Upper lobe of right lung (tissue), 1 donor: ENCODE measurements around the gene LBR. TPM values are rescaled to one million over a fixed set of nuclear protein-coding genes. Genes with fewer than 3 reads are reported as not detected.
"Not testable (repeated sequence)": the region's sequence is repeated elsewhere in the genome, so short reads cannot be mapped to it uniquely, and the experiment has no call there.

Experiments used
- ATAC-seq: fragments of 200-7000 bp; cut with Tn5 transposase; one replicate; pipeline ENCODE4 v1.9.1; 2020; ENCODE audit warnings: mild to moderate bottlenecking, moderate library complexity
- DNase-seq: peaks from one replicate; pipeline ENCODE4 v3.0.0-alpha.2; 2020
- H3K27ac ChIP-seq: fragments of 200-600 bp; one replicate; pipeline ENCODE4 v1.8.0; 2022
- H3K27me3 ChIP-seq: fragments of 200-600 bp; one replicate; pipeline ENCODE4 v1.8.0; 2022; ENCODE audit warnings: mild to moderate bottlenecking
- H3K36me3 ChIP-seq: fragments of 200-600 bp; one replicate; pipeline ENCODE4 v1.8.0; 2022
- H3K4me1 ChIP-seq: fragments of 200-600 bp; one replicate; pipeline ENCODE4 v1.8.0; 2022
- H3K4me3 ChIP-seq: fragments of 200-600 bp; one replicate; pipeline ENCODE4 v1.8.0; 2022; ENCODE audit warnings: mild to moderate bottlenecking
- H3K9me3 ChIP-seq: fragments of 200-600 bp; one replicate; pipeline ENCODE4 v1.8.0; 2022
- intact Hi-C: fragments of 100-400 bp; cut with DNase I; formaldehyde crosslinking; loops from one replicate; pipeline ENCODE4 v1.11.0; 2022
- total RNA-seq: library from RNA; stranded (reverse); fragmentation: NEBNext Ultra II Directional; extraction: Animal tissue kit (Norgen Biotek cat#: 25700); gene quantifications from one replicate; pipeline ENCODE4 v1.2.1, GENCODE V29; 2021
- TF ChIP-seq, protein P1 (sequence below): fragments of 200-600 bp; IDR thresholded peaks from one replicate; pipeline ENCODE4 v1.8.0; 2022; ENCODE audit warnings: antibody characterized with exemption
- donor health status: DM: no; HTN: yes; CAD: no; lungs with severe emphysema.

The LBR gene
- total RNA-seq, 1 donor from 2014 or later = 55.2 TPM

DNA sequence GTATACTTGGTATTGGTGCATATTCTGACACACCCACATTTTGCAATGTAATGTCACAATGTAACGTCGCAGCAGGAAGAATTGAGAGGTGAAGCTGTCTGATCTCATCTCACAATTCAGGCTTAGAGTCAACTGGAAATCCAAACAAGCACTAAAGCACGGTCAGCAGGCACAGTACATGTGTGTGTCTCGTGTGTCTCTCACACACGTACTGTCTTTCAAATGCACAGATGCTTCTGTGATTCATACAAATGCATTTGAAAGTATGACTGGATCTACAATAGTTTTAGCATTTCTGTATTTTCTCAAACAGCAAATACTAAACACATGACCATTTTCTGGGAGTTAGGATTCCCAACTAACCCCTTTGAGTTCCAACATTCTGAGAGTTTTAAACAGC lies 26.9 kb downstream of the LBR start:
- Histone ChIP-seq H3K4me1 (no peaks in the 10 kb centered on the region), H3K27me3 (no peaks in the 10 kb centered on the region), H3K27ac (no peak overlapping the region), H3K36me3 (peaks cover 47% of the 10 kb centered on the region), H3K9me3 (no peaks in the 10 kb centered on the region), H3K4me3 (no peak overlapping the region)
- intact Hi-C loops = no loop called here
- TF ChIP-seq, protein P1, sequence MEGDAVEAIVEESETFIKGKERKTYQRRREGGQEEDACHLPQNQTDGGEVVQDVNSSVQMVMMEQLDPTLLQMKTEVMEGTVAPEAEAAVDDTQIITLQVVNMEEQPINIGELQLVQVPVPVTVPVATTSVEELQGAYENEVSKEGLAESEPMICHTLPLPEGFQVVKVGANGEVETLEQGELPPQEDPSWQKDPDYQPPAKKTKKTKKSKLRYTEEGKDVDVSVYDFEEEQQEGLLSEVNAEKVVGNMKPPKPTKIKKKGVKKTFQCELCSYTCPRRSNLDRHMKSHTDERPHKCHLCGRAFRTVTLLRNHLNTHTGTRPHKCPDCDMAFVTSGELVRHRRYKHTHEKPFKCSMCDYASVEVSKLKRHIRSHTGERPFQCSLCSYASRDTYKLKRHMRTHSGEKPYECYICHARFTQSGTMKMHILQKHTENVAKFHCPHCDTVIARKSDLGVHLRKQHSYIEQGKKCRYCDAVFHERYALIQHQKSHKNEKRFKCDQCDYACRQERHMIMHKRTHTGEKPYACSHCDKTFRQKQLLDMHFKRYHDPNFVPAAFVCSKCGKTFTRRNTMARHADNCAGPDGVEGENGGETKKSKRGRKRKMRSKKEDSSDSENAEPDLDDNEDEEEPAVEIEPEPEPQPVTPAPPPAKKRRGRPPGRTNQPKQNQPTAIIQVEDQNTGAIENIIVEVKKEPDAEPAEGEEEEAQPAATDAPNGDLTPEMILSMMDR = no peak
- ATAC-seq (no peak), DNase-seq (no peak)

DNA sequence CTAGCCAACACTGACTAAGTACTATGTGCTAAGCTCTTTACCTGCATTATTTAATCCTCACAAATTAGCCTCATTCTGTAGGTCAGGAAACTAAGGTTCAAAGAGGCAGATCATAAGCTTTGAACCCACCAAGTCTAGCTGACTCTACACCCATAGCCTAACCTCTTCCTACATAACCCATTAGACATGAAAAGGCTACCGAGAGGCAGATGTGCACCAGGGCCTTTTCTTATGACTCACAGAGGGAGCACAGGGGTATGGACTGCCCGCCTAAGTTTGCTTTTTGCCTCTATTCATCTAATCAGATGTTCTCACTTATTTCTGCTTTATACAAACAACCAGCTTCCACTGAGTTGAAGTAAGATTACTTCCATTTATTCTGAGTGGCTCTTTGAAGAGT lies 31.5 kb downstream of the LBR start:
- TF ChIP-seq, protein P1 = no peak
- H3K4me3 ChIP-seq = no peak overlapping the region
- ATAC-seq = no peak
- H3K4me1 ChIP-seq = no peaks in the 10 kb centered on the region
- H3K27ac ChIP-seq = no peak overlapping the region
- intact Hi-C loops = no loop called here
- H3K36me3 ChIP-seq = peaks cover 14% of the 10 kb centered on the region
- no peaks in the 10 kb centered on the region for H3K9me3 ChIP-seq
- H3K27me3 ChIP-seq = no peaks in the 10 kb centered on the region
- DNase-seq = no peak

GRCh38 chr1:225389843-225390242 lies 38.0 kb downstream of the LBR start:
- ATAC-seq = no peak
- no peak for DNase-seq
- intact Hi-C loops = no loop called here
- H3K4me3 ChIP-seq = no peak overlapping the region
- H3K36me3 ChIP-seq = no peaks in the 10 kb centered on the region
- H3K9me3 ChIP-seq = no peaks in the 10 kb centered on the region
- H3K27me3 ChIP-seq = no peaks in the 10 kb centered on the region
- no peaks in the 10 kb centered on the region for H3K4me1 ChIP-seq
- TF ChIP-seq, protein P1 = no peak
- no peak overlapping the region for H3K27ac ChIP-seq

GRCh38 chr1:225388372-225388771 lies 39.5 kb downstream of the LBR start:
- DNase-seq (no peak), ATAC-seq (no peak)
- no peaks in the 10 kb centered on the region for H3K36me3 ChIP-seq
- H3K9me3 ChIP-seq = no peaks in the 10 kb centered on the region
- H3K27ac ChIP-seq = no peak overlapping the region
- H3K4me3 ChIP-seq = no peak overlapping the region
- TF ChIP-seq, protein P1 = no peak
- H3K27me3 ChIP-seq = no peaks in the 10 kb centered on the region
- intact Hi-C loops = no loop called here
- no peaks in the 10 kb centered on the region for H3K4me1 ChIP-seq

GRCh38 chr1:225386860-225387259 lies 41.0 kb downstream of the LBR start:
- intact Hi-C loops, H3K27ac ChIP-seq, H3K27me3 ChIP-seq, H3K4me1 ChIP-seq, H3K4me3 ChIP-seq, H3K9me3 ChIP-seq, ATAC-seq, H3K36me3 ChIP-seq, DNase-seq: not testable (repeated sequence)

- Histone ChIP-seq H3K4me1 (no peaks in the 10 kb centered on the region), H3K9me3 (no peaks in the 10 kb centered on the region), H3K27ac (no peak overlapping the region), H3K36me3 (no peaks in the 10 kb centered on the region), H3K27me3 (no peaks in the 10 kb centered on the region), H3K4me3 (no peak overlapping the region)
- TF ChIP-seq, protein P1 = no peak
- intact Hi-C loops = no loop called here
- DNase-seq = no peak
- ATAC-seq = no peak
Observed at GRCh38 chr1:225380691-225381090, 47.1 kb downstream of the LBR start.
